Uterus (tissue), 2 donors: ENCODE data around the gene TACR2.

ENCODE experiments used
- CTCF ChIP-seq, 4 experiments: fragments of 200-600 bp in 2 of 4; fragments of 450-650 bp in 2 of 4; sonication (generic) in 2 of 4; IDR thresholded peaks; one replicate each; pipeline ENCODE4 v1.5.1; 2016 to 2019; ENCODE audit warnings: antibody characterized with exemption in 4 of 4, mild to moderate bottlenecking in 2 of 4, moderate library complexity in 1 of 4
- POLR2A ChIP-seq, 2 donors: fragments of 450-650 bp; IDR thresholded peaks; one replicate each; pipeline ENCODE4 v1.6.1; 2016; ENCODE audit warnings: antibody characterized with exemption in 2 of 2, mild to moderate bottlenecking in 1 of 2, moderate library complexity in 1 of 2

GRCh38 chr10:69353977-69354635 lies 62.6 kb downstream of the TACR2 start:
- TF ChIP-seq CTCF (IDR thresholded peaks at IDR 0.05) (no peak), POLR2A (IDR thresholded peaks at IDR 0.05) (no peak)
